GM10266 (cell line): Measurements from ENCODE around the gene SLC36A3.

Experiments
- DNase-seq: peaks from one replicate; pipeline ENCODE4 v3.0.0; 2012; ENCODE audit errors: extremely low spot score
- CTCF ChIP-seq: IDR thresholded peaks from 2 replicates; pipeline ENCODE4 v1.5.1; 2012; ENCODE audit warnings: mild to moderate bottlenecking, low read depth; ENCODE audit not compliant: control insufficient read depth, insufficient read depth; ENCODE audit errors: missing control alignments

The SLC36A3 gene

GRCh38 chr5:151252762-151253604, 50.6 kb downstream of the SLC36A3 start, which contains the start of gene GM2A:
GM2A (plus strand) TSS chr5:151253185; CDS start chr5:151253217, 32 bp downstream.
- no peak for TF ChIP-seq CTCF
- DNase-seq = peak; percentile 93

- DNase-seq = no peak
- TF ChIP-seq CTCF = no peak
Measured at GRCh38 chr5:151251621-151252020, 51.9 kb downstream of the SLC36A3 start.

GRCh38 chr5:151251001-151251551, 52.5 kb downstream of the SLC36A3 start:
- TF ChIP-seq CTCF = no peak
- DNase-seq = no peak

GRCh38 chr5:151250346-151251000, 53.1 kb downstream of the SLC36A3 start:
- no peak for DNase-seq
- no peak for TF ChIP-seq CTCF

- no peak for DNase-seq
Measured at GRCh38 chr5:151249281-151249680, 54.3 kb downstream of the SLC36A3 start.

GRCh38 chr5:151248651-151249050, 54.9 kb downstream of the SLC36A3 start:
- TF ChIP-seq CTCF = no peak
- DNase-seq = no peak

More at GRCh38 chr5:151249281-151249680, 54.3 kb downstream of the SLC36A3 start:
- no peak for TF ChIP-seq CTCF
